SJSA1 (cell line): Measurements from ENCODE around the gene PLB1. TPM values are rescaled to one million over a fixed set of nuclear protein-coding genes. Genes with fewer than 3 reads are reported as not detected.
"Not testable (repeated sequence)": the region's sequence is repeated elsewhere in the genome, so short reads cannot be mapped to it uniquely, and the experiment has no call there.

ENCODE experiments used
- DNase-seq, 2 experiments: peaks; one replicate each; pipeline ENCODE4 v3.0.0-alpha.2; 2015 to 2020; ENCODE audit warnings: low spot score in 2 of 2, low read depth in 1 of 2
- H3K27ac ChIP-seq: fragments of 250-450 bp; sonication (Bioruptor Pico); 2 replicates; pipeline ENCODE4 v1.5.1; 2020; ENCODE audit warnings: mild to moderate bottlenecking, moderate library complexity
- H3K27me3 ChIP-seq: fragments of 250-450 bp; sonication (Bioruptor Pico); replicated peaks from 2 replicates; pipeline ENCODE4 v1.5.1; 2020; ENCODE audit warnings: mild to moderate bottlenecking, moderate library complexity
- H3K36me3 ChIP-seq: fragments of 250-450 bp; sonication (Bioruptor Pico); 2 replicates; pipeline ENCODE4 v1.5.1; 2020; ENCODE audit warnings: mild to moderate bottlenecking
- H3K4me1 ChIP-seq: fragments of 250-450 bp; sonication (Bioruptor Pico); replicated peaks from 2 replicates; pipeline ENCODE4 v1.6.1; 2021; ENCODE audit warnings: mild to moderate bottlenecking
- H3K4me3 ChIP-seq: fragments of 250-450 bp; sonication (Bioruptor Pico); 2 replicates; pipeline ENCODE4 v1.5.1; 2020; ENCODE audit warnings: mild to moderate bottlenecking
- H3K9me3 ChIP-seq: fragments of 250-450 bp; sonication (Bioruptor Pico); replicated peaks from 2 replicates; pipeline ENCODE4 v1.5.1; 2020; ENCODE audit warnings: mild to moderate bottlenecking
- total RNA-seq: library from RNA; depleted of rRNA; stranded (reverse); fragments of >200 nt; shearing (Covaris generic); gene quantifications from 2 replicates; pipeline ENCODE4 v1.2.3, GENCODE V29; 2014

The PLB1 gene
- total RNA-seq, 1 experiment from 2014 or later = 4.6 TPM

DNA sequence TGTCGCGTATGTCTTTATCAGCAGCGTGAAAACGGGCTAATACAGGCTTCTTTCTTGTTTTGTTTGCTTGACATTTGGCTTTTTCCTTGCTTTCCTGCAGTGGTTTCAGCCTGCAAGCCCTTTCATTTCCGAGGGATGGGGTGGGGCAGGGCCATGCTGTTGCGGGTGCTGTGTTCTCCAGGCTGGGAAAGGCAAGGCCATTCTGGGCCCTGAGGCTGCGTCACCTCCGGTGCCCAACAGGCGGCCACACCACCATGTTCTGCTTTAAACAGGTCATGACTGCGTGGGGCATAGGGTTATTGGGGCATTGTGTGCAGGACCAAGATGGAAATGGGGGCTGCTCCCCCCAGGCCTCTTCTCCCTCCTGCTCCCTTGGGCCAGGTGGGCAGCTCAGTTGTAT, 38.6 kb upstream of the PLB1 start:
- no peaks in the 10 kb centered on the region for H3K27me3 ChIP-seq
- DNase-seq = no peak
- H3K4me1 ChIP-seq = peaks cover 6% of the 10 kb centered on the region; the same call in 1 of the 2 replicates
- H3K4me3 ChIP-seq = no peak overlapping the region
- no peaks in the 10 kb centered on the region for H3K36me3 ChIP-seq
- H3K9me3 ChIP-seq = no peaks in the 10 kb centered on the region
- no peak overlapping the region for H3K27ac ChIP-seq

DNA sequence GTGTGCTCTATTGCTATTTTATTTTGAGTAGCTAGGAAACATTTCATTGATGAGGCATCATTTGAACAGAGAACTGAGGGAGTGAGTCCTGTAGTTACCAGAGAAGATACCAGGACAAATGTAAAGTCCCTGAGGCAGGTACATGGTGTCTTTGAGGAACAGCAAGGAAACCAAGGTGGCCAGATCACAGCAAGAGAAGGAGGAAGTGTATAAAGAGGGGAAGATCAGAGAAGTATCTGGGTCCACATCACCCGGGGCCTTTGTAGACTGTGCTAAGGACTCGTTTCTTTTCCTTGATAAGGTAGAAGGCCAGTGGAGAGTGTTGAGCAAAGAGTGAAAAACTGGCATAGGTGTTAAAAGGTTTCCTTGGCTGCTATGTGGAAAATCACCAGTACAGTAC, 34.8 kb upstream of the PLB1 start:
- no peak overlapping the region for H3K4me3 ChIP-seq
- no peak overlapping the region for H3K27ac ChIP-seq
- no peak for DNase-seq
- no peaks in the 10 kb centered on the region for H3K36me3 ChIP-seq
- H3K4me1 ChIP-seq = no peaks in the 10 kb centered on the region
- 0 out of 2 replicates have a peak, but pooled peaks cover 2% of the 10 kb centered on the region for H3K9me3 ChIP-seq
- H3K27me3 ChIP-seq = no peaks in the 10 kb centered on the region

DNA sequence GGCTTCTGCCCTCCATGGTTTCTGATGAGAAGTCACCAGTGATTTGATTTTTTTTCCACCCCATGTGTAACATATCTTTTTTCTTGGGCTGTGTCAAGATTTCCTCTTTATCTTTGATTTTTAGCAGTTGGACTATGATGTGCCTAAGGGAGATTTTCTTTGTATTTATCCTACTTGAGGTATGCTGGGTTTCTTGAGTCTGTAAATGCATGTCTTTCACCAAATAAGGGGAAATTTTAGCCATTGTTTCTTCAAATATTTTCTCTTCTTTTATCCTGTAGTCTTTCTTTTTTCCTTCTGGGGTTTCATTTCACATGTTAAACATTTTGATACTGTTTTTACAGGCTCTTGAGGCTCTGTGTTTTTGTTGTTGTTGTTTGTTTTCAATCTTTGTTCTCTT, 33.7 kb upstream of the PLB1 start:
- Histone ChIP-seq H3K4me1 (no peaks in the 10 kb centered on the region), H3K9me3 (0 out of 2 replicates have a peak, but pooled peaks cover 2% of the 10 kb centered on the region), H3K36me3 (no peaks in the 10 kb centered on the region), H3K27ac (no peak overlapping the region), H3K27me3 (no peaks in the 10 kb centered on the region), H3K4me3 (no peak overlapping the region)
- DNase-seq = no peak

DNA sequence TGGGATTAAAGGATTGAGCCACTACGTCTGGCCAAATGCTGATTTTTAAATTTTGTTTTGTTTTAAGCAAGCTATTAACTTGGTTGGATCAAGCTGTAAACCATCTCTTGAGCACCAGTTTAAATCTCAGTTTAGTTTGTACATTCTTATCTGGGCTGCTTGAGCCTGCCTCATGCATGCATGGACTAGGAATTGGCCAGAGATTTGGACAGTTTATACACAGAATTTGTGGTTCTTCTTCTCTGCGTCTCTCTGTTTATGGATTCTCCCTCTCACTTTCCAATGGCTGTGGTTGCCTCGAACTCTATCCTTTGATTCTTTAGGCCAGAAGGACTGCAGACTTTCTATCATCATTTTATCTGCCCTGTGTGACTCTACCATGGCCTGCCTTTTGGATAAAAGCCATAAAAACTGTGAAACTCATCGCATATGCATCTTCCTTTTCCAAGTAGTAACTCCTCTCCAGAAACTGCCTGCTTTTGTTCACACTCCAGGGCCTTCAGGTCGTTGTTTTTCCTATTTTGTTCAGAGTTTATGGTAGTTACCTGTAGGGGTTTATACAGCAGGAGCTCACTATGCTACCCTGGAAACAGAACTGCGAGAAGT, 32.5 kb upstream of the PLB1 start:
- no peak overlapping the region for H3K4me3 ChIP-seq
- no peaks in the 10 kb centered on the region for H3K27me3 ChIP-seq
- no peaks in the 10 kb centered on the region for H3K36me3 ChIP-seq
- no peak for DNase-seq
- H3K4me1 ChIP-seq = no peaks in the 10 kb centered on the region
- no peak overlapping the region for H3K27ac ChIP-seq
- 0 out of 2 replicates have a peak, but pooled peaks cover 2% of the 10 kb centered on the region for H3K9me3 ChIP-seq

DNA sequence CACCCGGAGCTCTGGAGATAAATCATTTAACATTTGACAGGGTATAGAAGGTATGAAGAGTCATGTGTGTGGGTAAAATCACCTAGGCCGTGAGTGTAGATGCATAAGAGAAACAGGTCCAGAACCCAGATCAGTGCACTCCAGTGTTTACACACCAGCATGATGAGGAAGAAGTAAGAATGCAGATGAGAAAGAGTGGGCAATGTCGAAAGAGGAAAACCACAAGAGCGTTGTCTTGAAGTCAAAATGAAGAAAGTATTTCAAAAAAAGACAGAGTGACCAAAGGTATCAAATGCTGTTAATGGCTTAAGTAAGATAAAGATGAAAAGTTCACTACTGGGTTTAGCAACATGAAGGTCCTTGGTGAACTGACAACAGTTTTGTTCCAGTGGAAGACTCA, 32.0 kb upstream of the PLB1 start:
- Histone ChIP-seq H3K27ac (no peak overlapping the region), H3K4me1 (no peaks in the 10 kb centered on the region), H3K27me3 (no peaks in the 10 kb centered on the region), H3K36me3 (no peaks in the 10 kb centered on the region), H3K4me3 (no peak overlapping the region), H3K9me3 (0 out of 2 replicates have a peak, but pooled peaks cover 2% of the 10 kb centered on the region)
- DNase-seq = no peak

DNA sequence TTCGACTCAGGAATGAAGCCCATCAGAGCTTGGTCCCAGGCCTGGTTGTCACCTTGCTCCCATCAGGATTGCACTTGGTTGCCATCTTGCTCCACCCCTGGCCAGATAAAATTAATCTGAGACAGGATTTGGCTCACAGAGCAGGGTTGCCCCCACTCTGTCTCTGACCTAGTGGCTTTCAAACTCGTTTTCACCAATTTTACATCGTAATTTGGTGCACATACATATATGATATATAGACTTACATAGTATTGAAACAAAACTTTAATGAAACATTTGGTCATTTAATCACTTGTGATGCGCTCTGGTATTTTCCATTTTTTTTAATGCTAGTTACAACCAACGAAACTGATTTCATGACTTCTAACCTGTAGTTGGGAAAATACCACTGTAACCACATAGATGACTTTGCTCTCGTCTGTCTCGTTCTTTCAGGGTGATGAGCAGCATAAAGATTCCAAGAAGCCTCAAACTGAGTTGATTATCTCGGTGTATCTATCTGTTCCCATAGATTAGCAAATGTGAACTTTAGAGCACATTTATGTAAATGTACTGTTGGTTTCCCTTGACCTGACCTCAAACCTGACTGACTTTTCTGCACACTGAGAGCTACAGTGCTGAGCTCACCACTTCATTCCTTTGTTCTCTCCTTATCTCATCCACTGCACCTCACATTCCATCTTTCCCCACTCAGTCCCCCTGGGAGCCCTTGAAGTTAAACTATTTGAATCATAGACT, 30.5 kb upstream of the PLB1 start:
- Histone ChIP-seq H3K4me1 (no peaks in the 10 kb centered on the region), H3K4me3 (no peak overlapping the region), H3K27me3 (no peaks in the 10 kb centered on the region), H3K9me3 (0 out of 2 replicates have a peak, but pooled peaks cover 2% of the 10 kb centered on the region), H3K27ac (no peak overlapping the region), H3K36me3 (no peaks in the 10 kb centered on the region)
- no peak for DNase-seq

DNA sequence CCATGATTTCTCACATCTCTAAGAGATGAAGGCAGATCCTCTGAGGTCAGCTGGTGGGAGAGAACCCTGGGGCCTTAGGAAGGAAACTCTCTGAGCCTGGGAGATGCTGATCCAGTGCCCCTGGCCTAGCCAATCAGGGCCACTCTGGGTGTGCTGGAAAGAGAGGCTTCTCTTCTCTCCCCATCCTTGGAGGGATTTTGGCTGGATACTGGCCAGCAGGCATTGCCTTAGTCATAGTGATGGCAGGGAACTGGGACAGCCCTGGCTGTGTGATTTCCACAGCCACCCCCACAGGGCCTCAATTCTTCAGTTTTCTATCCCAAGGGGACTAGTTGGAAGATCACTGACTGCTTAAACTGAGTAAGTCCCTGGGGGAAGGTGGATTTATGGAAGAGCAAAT, 26.6 kb upstream of the PLB1 start:
- no peak for DNase-seq
- Histone ChIP-seq H3K4me3 (no peak overlapping the region), H3K27me3 (no peaks in the 10 kb centered on the region), H3K4me1 (no peaks in the 10 kb centered on the region), H3K36me3 (no peaks in the 10 kb centered on the region), H3K9me3 (no peaks in the 10 kb centered on the region), H3K27ac (no peak overlapping the region)

DNA sequence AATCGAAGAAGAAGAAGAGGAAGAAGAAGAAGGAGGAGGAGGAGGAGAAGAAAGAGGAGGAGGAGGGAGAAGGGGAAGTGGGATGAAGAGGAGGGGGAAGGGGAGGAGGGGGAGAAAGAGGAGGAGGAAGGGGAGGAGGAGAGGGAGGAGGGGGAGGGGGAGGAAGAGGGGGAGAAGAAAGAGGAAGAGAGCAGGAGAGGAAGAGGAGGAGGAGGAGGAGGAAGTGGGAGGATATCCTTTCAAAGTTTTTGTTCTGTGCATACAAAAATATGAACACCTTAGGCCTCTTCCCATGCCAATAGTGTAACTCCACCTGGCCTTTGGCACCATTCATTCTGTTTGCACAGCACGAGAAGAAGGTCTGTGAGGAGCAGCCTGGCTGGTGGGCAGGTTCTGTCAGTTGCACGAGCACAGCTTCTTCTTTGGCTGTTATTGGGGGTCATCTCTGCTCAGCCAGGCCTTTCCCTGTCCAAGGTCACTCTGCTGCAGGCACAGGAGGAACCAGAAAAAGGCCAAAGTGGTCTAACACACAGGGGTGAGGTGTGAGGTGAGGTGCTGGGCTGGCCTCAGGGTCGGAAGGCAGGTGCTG, 25.8 kb upstream of the PLB1 start:
- H3K36me3 ChIP-seq = no peaks in the 10 kb centered on the region

DNA sequence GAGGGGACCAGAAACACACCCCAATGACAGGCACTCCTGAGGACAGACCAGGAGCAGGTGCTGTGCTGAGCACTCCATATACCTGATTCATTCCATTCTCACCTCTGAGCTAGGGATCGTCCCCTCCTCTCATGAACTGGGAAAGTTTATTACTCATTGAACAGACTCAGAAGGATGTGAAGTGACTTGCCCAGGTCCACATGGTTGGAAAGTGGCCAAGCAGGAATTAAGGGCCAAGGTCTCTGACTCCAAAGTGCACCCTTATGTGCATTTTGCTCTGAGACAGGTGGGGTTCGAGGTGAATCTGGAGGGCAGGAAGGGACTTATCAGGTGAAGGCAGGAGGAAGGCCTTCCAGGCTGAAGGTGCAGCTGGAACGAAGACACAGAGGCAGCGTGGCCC, 25.1 kb upstream of the PLB1 start:
- H3K27ac ChIP-seq = no peak overlapping the region
- DNase-seq = no peak
- H3K4me1 ChIP-seq = no peaks in the 10 kb centered on the region
- no peaks in the 10 kb centered on the region for H3K27me3 ChIP-seq
- no peaks in the 10 kb centered on the region for H3K36me3 ChIP-seq
- H3K9me3 ChIP-seq = no peaks in the 10 kb centered on the region
- no peak overlapping the region for H3K4me3 ChIP-seq

More for the DNA sequence above, 25.8 kb upstream of the PLB1 start:
- no peak overlapping the region for H3K4me3 ChIP-seq
- DNase-seq = no peak
- no peaks in the 10 kb centered on the region for H3K27me3 ChIP-seq
- no peaks in the 10 kb centered on the region for H3K9me3 ChIP-seq
- no peak overlapping the region for H3K27ac ChIP-seq
- no peaks in the 10 kb centered on the region for H3K4me1 ChIP-seq

DNA sequence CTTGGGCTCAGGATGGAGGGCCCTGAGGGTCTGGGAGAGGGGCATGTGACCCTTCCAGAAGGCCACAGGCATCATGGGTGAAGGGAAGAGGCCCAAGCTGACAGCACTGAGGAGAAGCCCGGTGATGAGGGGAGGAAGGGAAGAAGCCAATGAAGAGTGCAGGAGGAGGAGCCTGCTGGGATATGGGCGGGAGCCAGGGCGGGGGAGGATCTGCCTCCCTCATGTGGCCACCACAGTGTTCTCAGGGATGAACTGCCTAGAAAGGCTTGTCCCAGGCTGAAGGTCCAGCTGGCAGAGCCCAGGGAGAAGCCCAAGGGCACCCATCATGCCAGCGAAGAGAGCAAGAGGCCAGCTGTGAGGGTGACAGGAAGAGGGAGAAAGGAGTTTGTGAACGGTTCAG, 24.6 kb upstream of the PLB1 start:
- Histone ChIP-seq H3K4me3 (no peak overlapping the region), H3K36me3 (no peaks in the 10 kb centered on the region), H3K4me1 (no peaks in the 10 kb centered on the region), H3K27ac (no peak overlapping the region), H3K9me3 (no peaks in the 10 kb centered on the region), H3K27me3 (no peaks in the 10 kb centered on the region)
- DNase-seq = no peak

DNA sequence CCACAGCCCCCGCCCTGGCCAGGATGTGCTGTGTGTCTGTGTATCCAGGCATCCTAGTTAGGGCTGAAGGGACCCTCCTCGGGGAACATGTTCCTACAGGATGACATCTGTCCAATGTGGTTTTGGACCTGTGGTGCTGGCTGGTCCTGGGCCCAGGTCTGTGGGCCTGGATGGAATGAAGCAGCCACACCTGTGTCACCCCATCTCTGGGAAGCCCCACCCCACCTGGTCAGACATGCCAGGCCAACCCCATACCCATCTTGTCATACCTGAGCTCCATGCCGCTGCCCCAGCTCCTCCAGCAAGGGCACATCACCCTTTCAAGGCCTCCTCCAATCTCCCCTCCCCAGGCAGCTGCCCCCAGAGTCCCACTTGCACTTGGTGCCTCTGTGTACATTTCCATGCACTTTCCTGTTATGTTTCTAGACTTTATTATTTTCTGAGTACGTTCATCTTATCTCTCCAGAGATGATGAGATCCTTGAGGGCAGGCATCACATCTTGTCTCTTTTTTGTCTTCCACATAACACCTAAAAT, 24.1 kb upstream of the PLB1 start:
- DNase-seq = no peak
- no peaks in the 10 kb centered on the region for H3K36me3 ChIP-seq
- no peak overlapping the region for H3K27ac ChIP-seq
- no peaks in the 10 kb centered on the region for H3K4me1 ChIP-seq
- H3K9me3 ChIP-seq = no peaks in the 10 kb centered on the region
- no peaks in the 10 kb centered on the region for H3K27me3 ChIP-seq
- no peak overlapping the region for H3K4me3 ChIP-seq

DNA sequence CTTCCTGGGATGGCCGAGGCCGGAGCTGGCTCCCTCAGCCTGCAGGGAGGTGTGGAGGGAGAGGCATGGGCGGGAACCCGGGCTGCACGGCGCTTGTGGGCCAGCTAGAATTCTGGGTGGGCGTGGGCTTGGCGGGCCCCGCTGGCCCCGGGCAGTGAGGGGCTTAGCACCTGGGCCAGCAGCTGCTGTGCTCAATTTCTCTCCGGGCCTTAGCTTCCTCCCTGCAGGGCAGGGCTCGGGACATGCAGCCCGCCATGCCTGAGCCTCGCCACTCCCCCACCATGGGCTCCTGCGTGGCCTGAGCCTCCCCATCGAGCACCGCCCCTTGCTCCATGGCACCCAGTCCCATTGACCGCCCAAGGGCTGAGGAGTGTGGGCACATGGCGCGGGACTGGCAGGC, 23.2 kb upstream of the PLB1 start:
- not testable (repeated sequence) for H3K27ac ChIP-seq, H3K4me1 ChIP-seq, H3K4me3 ChIP-seq, H3K36me3 ChIP-seq, H3K27me3 ChIP-seq, H3K9me3 ChIP-seq, DNase-seq

DNA sequence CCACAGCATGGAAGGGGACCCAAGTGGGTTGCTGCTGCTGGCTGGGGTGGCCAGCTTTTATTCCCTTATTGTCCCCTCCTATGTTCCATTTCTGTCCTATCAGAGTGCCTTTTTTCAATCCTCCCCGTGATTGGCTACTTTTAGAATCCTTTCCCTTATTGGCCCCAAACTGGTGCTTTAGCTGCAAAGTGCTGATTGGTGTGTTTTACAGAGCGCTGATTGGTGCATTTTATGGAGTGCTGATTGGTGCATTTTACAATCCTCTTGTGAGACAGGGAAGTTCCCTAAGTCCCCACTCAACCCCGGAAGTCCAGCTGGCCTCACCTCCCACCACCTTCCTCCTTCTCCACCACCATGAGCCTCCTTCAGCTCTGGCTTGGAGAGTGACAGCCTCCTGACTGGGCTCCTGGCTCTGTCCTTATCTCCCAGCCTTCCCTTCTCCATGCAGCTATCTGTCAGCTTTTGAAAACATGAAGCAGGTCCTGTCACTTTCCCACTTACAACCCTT, 20.7 kb upstream of the PLB1 start:
- no peak for DNase-seq
- Histone ChIP-seq H3K4me1 (no peaks in the 10 kb centered on the region), H3K27me3 (no peaks in the 10 kb centered on the region), H3K4me3 (no peak overlapping the region), H3K36me3 (no peaks in the 10 kb centered on the region), H3K27ac (no peak overlapping the region), H3K9me3 (no peaks in the 10 kb centered on the region)

DNA sequence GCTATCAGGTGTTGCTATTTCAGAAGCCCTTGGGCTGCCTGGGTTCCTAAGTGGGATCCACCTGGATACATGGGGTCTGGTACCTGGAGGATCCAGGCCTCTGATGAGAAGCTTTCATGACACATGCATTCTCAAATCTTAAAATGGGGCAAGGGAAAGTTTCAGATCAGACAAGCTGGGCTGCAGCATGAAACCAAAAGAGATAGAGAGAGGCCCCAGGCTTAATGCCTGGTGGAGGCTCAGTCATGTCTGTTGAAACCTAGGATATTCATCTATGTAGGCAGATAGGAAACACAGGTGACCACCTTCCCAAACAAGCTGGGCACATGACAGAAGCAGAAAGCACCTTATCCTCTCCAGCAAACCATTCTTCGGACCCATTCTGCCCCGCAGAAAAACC, 18.8 kb upstream of the PLB1 start:
- no peaks in the 10 kb centered on the region for H3K9me3 ChIP-seq
- H3K27me3 ChIP-seq = no peaks in the 10 kb centered on the region
- no peak for DNase-seq
- H3K4me3 ChIP-seq = no peak overlapping the region
- no peak overlapping the region for H3K27ac ChIP-seq
- no peaks in the 10 kb centered on the region for H3K36me3 ChIP-seq
- no peaks in the 10 kb centered on the region for H3K4me1 ChIP-seq
